Central memory CD8-positive, alpha-beta T cell (primary cell): Measurements from ENCODE around the gene SEMA3A.

ENCODE experiments used
- ATAC-seq: fragments of 150-1000 bp; cut with Tn5 transposase; replicated peaks from 2 replicates; pipeline ENCODE4 v1.10.0; 2022; ENCODE audit warnings: mild to moderate bottlenecking, moderate FRiP score, moderate number of reproducible peaks; ENCODE audit not compliant: poor library complexity, severe bottlenecking; ENCODE audit errors: extremely low read depth
- DNase-seq, 2 donors: peaks; one replicate each; pipeline ENCODE4 v3.0.0; 2021; ENCODE audit warnings: low spot score in 2 of 2
- H3K27ac Mint-ChIP-seq: one replicate; pipeline ENCODE4 v1.8.0; 2022; ENCODE audit warnings: low read depth, mild to moderate bottlenecking, moderate library complexity, mixed read lengths
- H3K27me3 Mint-ChIP-seq: one replicate; pipeline ENCODE4 v1.8.0; 2022; ENCODE audit warnings: mixed read lengths
- H3K36me3 Mint-ChIP-seq: one replicate; pipeline ENCODE4 v1.8.0; 2022; ENCODE audit warnings: mild to moderate bottlenecking, moderate library complexity, mixed read lengths; ENCODE audit not compliant: insufficient read depth
- H3K4me1 Mint-ChIP-seq: one replicate; pipeline ENCODE4 v1.8.0; 2022; ENCODE audit warnings: mixed read lengths
- H3K4me3 Mint-ChIP-seq: one replicate; pipeline ENCODE4 v1.8.0; 2022; ENCODE audit warnings: mild to moderate bottlenecking, moderate library complexity, mixed read lengths
- H3K9me3 Mint-ChIP-seq: one replicate; pipeline ENCODE4 v1.8.0; 2022; ENCODE audit warnings: mixed read lengths

Gene SEMA3A

GRCh38 chr7:84191842-84192241 lies 2.7 kb downstream of the SEMA3A start:
- no peaks in the 10 kb centered on the region for H3K4me1 Mint-ChIP-seq
- no peaks in the 10 kb centered on the region for H3K36me3 Mint-ChIP-seq
- peaks cover 5% of the 10 kb centered on the region for H3K9me3 Mint-ChIP-seq
- H3K27ac Mint-ChIP-seq, result no peak overlapping the region
- H3K27me3 Mint-ChIP-seq, result no peaks in the 10 kb centered on the region
- no peak overlapping the region for H3K4me3 Mint-ChIP-seq
- no peak for DNase-seq
- ATAC-seq, result no peak

GRCh38 chr7:84191261-84191660 lies 3.3 kb downstream of the SEMA3A start:
- DNase-seq, result no peak
- Mint-ChIP-seq H3K4me3 (no peak overlapping the region), H3K4me1 (no peaks in the 10 kb centered on the region), H3K27ac (no peak overlapping the region), H3K36me3 (no peaks in the 10 kb centered on the region), H3K27me3 (no peaks in the 10 kb centered on the region), H3K9me3 (peaks cover 5% of the 10 kb centered on the region)
- no peak for ATAC-seq

GRCh38 chr7:84190016-84190705 lies 4.4 kb downstream of the SEMA3A start:
- H3K36me3 Mint-ChIP-seq, result no peaks in the 10 kb centered on the region
- DNase-seq (no peak), ATAC-seq (no peak)
- no peak overlapping the region for H3K4me3 Mint-ChIP-seq
- H3K9me3 Mint-ChIP-seq, result peaks cover 5% of the 10 kb centered on the region
- H3K27me3 Mint-ChIP-seq, result no peaks in the 10 kb centered on the region
- H3K27ac Mint-ChIP-seq, result no peak overlapping the region
- no peaks in the 10 kb centered on the region for H3K4me1 Mint-ChIP-seq

- Mint-ChIP-seq H3K4me3 (no peak overlapping the region), H3K27ac (no peak overlapping the region), H3K9me3 (peaks cover 13% of the 10 kb centered on the region), H3K36me3 (no peaks in the 10 kb centered on the region), H3K4me1 (no peaks in the 10 kb centered on the region), H3K27me3 (no peaks in the 10 kb centered on the region)
- DNase-seq (no peak), ATAC-seq (no peak)
Observed at GRCh38 chr7:84188786-84189405, 5.7 kb downstream of the SEMA3A start.

GRCh38 chr7:84187813-84188510 lies 6.6 kb downstream of the SEMA3A start:
- H3K36me3 Mint-ChIP-seq, result no peaks in the 10 kb centered on the region

GRCh38 chr7:84187087-84187805 lies 7.3 kb downstream of the SEMA3A start:
- no peak overlapping the region for H3K27ac Mint-ChIP-seq
- no peak for ATAC-seq
- H3K36me3 Mint-ChIP-seq, result no peaks in the 10 kb centered on the region
- no peak for DNase-seq
- H3K4me3 Mint-ChIP-seq, result no peak overlapping the region
- no peaks in the 10 kb centered on the region for H3K4me1 Mint-ChIP-seq
- no peaks in the 10 kb centered on the region for H3K27me3 Mint-ChIP-seq
- H3K9me3 Mint-ChIP-seq, result peaks cover 13% of the 10 kb centered on the region

More at GRCh38 chr7:84187813-84188510, 6.6 kb downstream of the SEMA3A start:
- no peaks in the 10 kb centered on the region for H3K27me3 Mint-ChIP-seq
- peaks cover 13% of the 10 kb centered on the region for H3K9me3 Mint-ChIP-seq
- no peak overlapping the region for H3K27ac Mint-ChIP-seq
- H3K4me1 Mint-ChIP-seq, result no peaks in the 10 kb centered on the region
- ATAC-seq (no peak), DNase-seq (no peak)
- H3K4me3 Mint-ChIP-seq, result no peak overlapping the region

GRCh38 chr7:84183741-84184140 lies 10.8 kb downstream of the SEMA3A start:
- ATAC-seq (no peak), DNase-seq (no peak)
- Mint-ChIP-seq H3K36me3 (no peaks in the 10 kb centered on the region), H3K9me3 (peaks cover 8% of the 10 kb centered on the region), H3K27me3 (no peaks in the 10 kb centered on the region), H3K4me1 (no peaks in the 10 kb centered on the region), H3K27ac (no peak overlapping the region), H3K4me3 (no peak overlapping the region)

GRCh38 chr7:84182301-84182700 lies 12.3 kb downstream of the SEMA3A start:
- DNase-seq, result no peak
- ATAC-seq, result no peak
- Mint-ChIP-seq H3K4me1 (no peaks in the 10 kb centered on the region), H3K36me3 (no peaks in the 10 kb centered on the region), H3K4me3 (no peak overlapping the region), H3K27ac (no peak overlapping the region), H3K27me3 (no peaks in the 10 kb centered on the region), H3K9me3 (peaks cover 8% of the 10 kb centered on the region)

GRCh38 chr7:84181628-84182027 lies 13.0 kb downstream of the SEMA3A start:
- H3K27ac Mint-ChIP-seq, result no peak overlapping the region
- DNase-seq (no peak), ATAC-seq (no peak)
- no peaks in the 10 kb centered on the region for H3K4me1 Mint-ChIP-seq
- no peaks in the 10 kb centered on the region for H3K36me3 Mint-ChIP-seq
- peaks cover 8% of the 10 kb centered on the region for H3K9me3 Mint-ChIP-seq
- no peak overlapping the region for H3K4me3 Mint-ChIP-seq
- H3K27me3 Mint-ChIP-seq, result no peaks in the 10 kb centered on the region

- no peaks in the 10 kb centered on the region for H3K36me3 Mint-ChIP-seq
- no peaks in the 10 kb centered on the region for H3K27me3 Mint-ChIP-seq
- DNase-seq, result no peak
- H3K4me3 Mint-ChIP-seq, result no peak overlapping the region
- no peaks in the 10 kb centered on the region for H3K4me1 Mint-ChIP-seq
- no peak for ATAC-seq
- H3K9me3 Mint-ChIP-seq, result no peaks in the 10 kb centered on the region
- H3K27ac Mint-ChIP-seq, result no peak overlapping the region
Observed at GRCh38 chr7:84177758-84178412, 16.7 kb downstream of the SEMA3A start.

- H3K27me3 Mint-ChIP-seq, result no peaks in the 10 kb centered on the region
Observed at GRCh38 chr7:84176716-84177115, 17.9 kb downstream of the SEMA3A start.

GRCh38 chr7:84175461-84175860 lies 19.1 kb downstream of the SEMA3A start:
- Mint-ChIP-seq H3K36me3 (no peaks in the 10 kb centered on the region), H3K4me3 (no peak overlapping the region), H3K4me1 (no peaks in the 10 kb centered on the region), H3K9me3 (no peaks in the 10 kb centered on the region), H3K27me3 (no peaks in the 10 kb centered on the region), H3K27ac (no peak overlapping the region)
- no peak for DNase-seq
- ATAC-seq, result no peak

More at GRCh38 chr7:84176716-84177115, 17.9 kb downstream of the SEMA3A start:
- Mint-ChIP-seq H3K27ac (no peak overlapping the region), H3K4me1 (no peaks in the 10 kb centered on the region), H3K36me3 (no peaks in the 10 kb centered on the region), H3K4me3 (no peak overlapping the region), H3K9me3 (no peaks in the 10 kb centered on the region)
- DNase-seq (no peak), ATAC-seq (no peak)
